GM12865 (cell line): ENCODE data around the gene SSU72.

Experiments
- DNase-seq: peaks from one replicate; pipeline ENCODE4 v3.0.0; 2010; ENCODE audit warnings: low read depth
- H3K4me3 ChIP-seq: 2 replicates; pipeline ENCODE4 v1.5.1; 2011; ENCODE audit warnings: mild to moderate bottlenecking, low read depth, low read length, control low read depth
- TF ChIP-seq, protein P1 (sequence below): IDR thresholded peaks from 2 replicates; pipeline ENCODE4 v1.5.1; 2011; ENCODE audit warnings: low read length, control low read depth, low read depth, inconsistent platforms; ENCODE audit not compliant: insufficient read depth; ENCODE audit errors: missing control alignments

The SSU72 gene

DNA sequence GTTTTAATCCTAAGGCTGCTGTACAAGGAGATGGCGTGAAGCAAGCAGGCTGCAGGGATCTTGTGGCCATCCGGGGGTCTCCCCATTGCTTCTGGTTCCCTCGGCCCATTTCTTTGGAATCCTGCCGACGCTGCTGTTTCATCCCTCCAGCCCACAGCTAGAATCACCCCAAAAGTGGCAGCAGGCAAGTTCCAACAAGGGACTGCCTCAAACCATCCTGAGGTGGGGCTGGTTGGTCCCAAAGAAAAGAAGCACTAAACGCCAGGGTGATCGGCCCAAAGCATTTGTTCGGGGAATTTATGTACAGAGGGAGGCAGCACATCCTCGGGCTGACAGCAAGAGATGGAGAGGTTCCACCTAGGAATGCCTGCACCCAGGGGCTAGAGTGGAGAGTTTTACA, 36.1 kb upstream of the SSU72 start:
- no peak overlapping the region for H3K4me3 ChIP-seq
- TF ChIP-seq, protein P1, sequence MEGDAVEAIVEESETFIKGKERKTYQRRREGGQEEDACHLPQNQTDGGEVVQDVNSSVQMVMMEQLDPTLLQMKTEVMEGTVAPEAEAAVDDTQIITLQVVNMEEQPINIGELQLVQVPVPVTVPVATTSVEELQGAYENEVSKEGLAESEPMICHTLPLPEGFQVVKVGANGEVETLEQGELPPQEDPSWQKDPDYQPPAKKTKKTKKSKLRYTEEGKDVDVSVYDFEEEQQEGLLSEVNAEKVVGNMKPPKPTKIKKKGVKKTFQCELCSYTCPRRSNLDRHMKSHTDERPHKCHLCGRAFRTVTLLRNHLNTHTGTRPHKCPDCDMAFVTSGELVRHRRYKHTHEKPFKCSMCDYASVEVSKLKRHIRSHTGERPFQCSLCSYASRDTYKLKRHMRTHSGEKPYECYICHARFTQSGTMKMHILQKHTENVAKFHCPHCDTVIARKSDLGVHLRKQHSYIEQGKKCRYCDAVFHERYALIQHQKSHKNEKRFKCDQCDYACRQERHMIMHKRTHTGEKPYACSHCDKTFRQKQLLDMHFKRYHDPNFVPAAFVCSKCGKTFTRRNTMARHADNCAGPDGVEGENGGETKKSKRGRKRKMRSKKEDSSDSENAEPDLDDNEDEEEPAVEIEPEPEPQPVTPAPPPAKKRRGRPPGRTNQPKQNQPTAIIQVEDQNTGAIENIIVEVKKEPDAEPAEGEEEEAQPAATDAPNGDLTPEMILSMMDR: no peak
- DNase-seq: no peak

DNA sequence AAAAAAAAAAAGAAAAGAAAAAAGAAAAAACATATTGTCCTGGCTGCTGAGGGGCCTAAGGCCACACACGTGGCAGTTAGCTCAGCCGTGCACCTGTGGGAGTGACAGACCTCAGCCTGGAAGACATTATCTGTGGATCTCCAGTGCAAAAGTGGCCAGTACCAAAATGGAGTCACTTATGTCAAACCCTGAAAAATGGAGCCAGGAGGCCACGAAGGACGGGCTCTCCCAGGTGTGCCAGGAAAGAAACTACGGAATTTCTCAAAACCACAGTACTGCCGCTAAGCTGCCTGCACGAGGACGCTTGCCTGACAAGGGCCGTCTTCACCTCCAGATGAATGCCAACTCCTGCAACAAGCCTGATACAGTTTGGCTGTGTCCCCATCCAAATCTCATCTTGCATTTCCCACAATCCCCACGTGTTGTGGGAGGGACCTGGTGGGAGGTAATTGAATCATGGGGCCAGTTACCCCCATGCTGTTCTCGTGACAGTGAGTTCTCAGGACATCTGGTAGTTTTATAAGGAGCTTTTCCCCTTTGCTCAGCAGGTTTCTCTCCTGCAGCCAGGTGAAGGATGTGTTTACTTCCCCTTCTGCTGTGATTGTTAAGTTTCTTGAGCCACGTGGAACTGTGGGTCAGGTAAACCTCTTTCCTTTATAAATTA, 35.3 kb upstream of the SSU72 start:
- no peak overlapping the region for H3K4me3 ChIP-seq
- TF ChIP-seq, protein P1: no peak
- no peak for DNase-seq

GRCh38 chr1:1606232-1606631, 31.6 kb upstream of the SSU72 start:
- DNase-seq: no peak
- TF ChIP-seq, protein P1: no peak
- no peak overlapping the region for H3K4me3 ChIP-seq

GRCh38 chr1:1605724-1606123, 31.1 kb upstream of the SSU72 start:
- no peak for DNase-seq
- H3K4me3 ChIP-seq: no peak overlapping the region
- TF ChIP-seq, protein P1: no peak

DNA sequence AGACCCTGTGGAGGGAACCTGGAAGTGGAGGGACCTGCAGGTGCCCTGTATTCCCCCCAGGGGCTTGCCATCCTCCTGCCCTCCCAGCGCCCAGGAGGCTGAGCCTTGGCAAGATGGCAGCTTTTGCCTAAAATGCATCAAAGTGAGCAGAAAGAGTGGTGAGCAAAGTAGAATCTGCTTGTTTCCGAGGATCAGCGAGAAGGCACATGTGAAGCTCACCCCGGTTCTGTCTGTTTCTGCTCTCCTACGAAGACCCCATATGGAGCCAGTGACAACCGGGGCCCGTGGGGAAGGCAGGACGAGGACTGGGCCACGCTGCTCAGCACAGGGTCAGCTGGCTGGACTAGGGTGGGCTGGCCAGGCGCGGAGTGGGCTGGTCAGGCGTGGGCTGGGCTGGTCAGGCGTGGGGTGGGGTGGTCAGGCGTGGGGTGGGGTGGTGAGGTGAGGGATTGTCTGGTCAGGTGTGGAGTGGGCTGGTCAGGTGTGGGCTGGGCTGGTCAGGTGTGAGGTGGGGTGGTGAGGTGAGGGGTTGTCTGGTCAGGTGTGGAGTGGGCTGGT, 30.4 kb upstream of the SSU72 start:
- TF ChIP-seq, protein P1: no peak
- DNase-seq: no peak

DNA sequence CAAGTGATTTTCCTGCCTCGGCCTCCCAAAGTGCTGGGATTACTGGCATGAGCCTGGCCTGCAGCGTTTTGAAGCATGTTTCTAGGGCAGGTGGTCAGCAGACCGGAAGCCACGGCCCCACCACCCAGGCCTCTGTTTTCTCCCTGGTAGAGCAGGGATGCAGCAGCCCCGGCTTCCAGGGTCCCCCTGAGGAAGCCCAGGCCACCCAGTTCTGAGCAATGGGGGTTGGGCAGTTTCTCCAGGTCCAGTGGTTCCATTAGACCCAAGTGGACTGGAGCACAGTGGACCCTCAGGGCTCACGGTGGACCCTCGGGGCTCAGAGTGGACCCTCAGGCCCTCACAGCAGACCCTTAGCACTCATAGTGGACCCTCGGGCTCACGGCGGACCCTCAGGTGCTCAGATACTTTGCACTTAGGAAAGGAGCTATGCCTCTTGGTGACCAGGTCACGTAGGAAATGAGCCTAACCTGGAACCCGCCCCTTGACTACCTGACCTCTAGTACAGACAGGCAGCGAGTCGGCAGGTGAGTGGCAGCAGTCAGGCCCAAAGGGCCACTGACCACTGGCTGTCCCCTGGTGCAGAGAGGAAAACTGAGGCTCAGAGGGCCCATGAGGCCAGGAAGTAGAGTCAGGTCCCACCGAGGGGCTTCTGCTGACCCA, 29.8 kb upstream of the SSU72 start:
- TF ChIP-seq, protein P1: no peak
- no peak overlapping the region for H3K4me3 ChIP-seq
- DNase-seq: no peak

More for the DNA sequence above, 30.4 kb upstream of the SSU72 start:
- no peak overlapping the region for H3K4me3 ChIP-seq
